Osteocyte (in vitro differentiated cells): ENCODE data around the gene KCNC4. TPM values are rescaled to one million over a fixed set of nuclear protein-coding genes. Genes with fewer than 3 reads are reported as not detected.

Source experiments
- DNase-seq: peaks from one replicate; pipeline ENCODE4 v3.0.0; 2021; ENCODE audit warnings: mixed read lengths; ENCODE audit not compliant: unreplicated experiment; ENCODE audit errors: extremely low spot score
- H3K27ac Mint-ChIP-seq: one replicate; pipeline ENCODE4 v1.8.0; 2021; ENCODE audit warnings: mild to moderate bottlenecking, mixed read lengths; ENCODE audit not compliant: unreplicated experiment
- H3K27me3 Mint-ChIP-seq: one replicate; pipeline ENCODE4 v1.8.0; 2021; ENCODE audit warnings: mixed read lengths; ENCODE audit not compliant: unreplicated experiment
- H3K36me3 Mint-ChIP-seq: one replicate; pipeline ENCODE4 v1.8.0; 2021; ENCODE audit warnings: mixed read lengths; ENCODE audit not compliant: unreplicated experiment
- H3K4me1 Mint-ChIP-seq: one replicate; pipeline ENCODE4 v1.8.0; 2021; ENCODE audit warnings: mixed read lengths; ENCODE audit not compliant: unreplicated experiment
- H3K4me3 Mint-ChIP-seq: one replicate; pipeline ENCODE4 v1.8.0; 2021; ENCODE audit warnings: mild to moderate bottlenecking, moderate library complexity, mixed read lengths; ENCODE audit not compliant: unreplicated experiment
- H3K9me3 Mint-ChIP-seq: one replicate; pipeline ENCODE4 v1.8.0; 2021; ENCODE audit warnings: mixed read lengths; ENCODE audit not compliant: unreplicated experiment
- total RNA-seq: library from RNA; stranded (reverse); gene quantifications from 2 replicates; pipeline ENCODE4 v1.2.1, GENCODE V29; 2021
- TF ChIP-seq, protein P1 (sequence below): fragments of 200-600 bp; sonication (generic); IDR thresholded peaks from 2 replicates; pipeline ENCODE4 v1.5.0; 2021; ENCODE audit warnings: antibody characterized with exemption, mild to moderate bottlenecking, moderate library complexity

Gene KCNC4
- total RNA-seq, 1 donor from 2014 or later: 2.0 TPM

DNA sequence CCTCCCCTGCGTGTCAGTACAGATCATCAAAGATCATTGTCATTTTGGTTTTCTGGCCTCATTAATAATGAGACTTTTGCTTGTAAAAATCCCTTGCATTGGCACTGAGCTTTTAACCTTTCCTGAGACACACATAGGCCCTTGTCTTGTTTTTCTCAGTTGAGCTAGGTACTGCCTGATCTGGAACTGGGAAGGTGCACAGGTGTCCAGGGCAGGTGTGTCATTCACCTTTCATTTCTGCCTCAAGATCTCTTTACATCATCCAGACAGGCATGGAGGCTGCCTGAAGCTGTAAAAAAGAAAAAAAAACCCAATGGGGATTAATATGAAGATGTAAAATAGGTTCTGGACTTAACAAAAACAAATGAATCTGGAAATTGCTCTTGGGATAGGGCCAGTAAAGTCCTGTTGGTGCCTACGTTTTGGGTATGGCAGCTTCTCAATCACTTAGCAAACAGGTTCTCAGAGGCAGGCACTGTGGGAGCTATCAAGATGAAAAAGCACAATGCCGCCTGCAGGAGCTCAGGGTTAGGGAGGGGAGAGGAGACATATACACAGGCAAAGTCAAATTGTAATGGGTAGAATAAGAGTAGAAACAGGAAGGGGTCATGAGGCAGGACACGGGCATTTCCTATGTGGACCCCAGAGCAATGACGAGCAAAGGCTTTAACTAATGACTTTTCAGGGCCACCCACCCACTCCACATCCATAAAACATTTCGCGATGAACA is 1.0 kb upstream of the KCNC4 start:
- peaks cover 25% of the 10 kb centered on the region for H3K27me3 Mint-ChIP-seq

DNA sequence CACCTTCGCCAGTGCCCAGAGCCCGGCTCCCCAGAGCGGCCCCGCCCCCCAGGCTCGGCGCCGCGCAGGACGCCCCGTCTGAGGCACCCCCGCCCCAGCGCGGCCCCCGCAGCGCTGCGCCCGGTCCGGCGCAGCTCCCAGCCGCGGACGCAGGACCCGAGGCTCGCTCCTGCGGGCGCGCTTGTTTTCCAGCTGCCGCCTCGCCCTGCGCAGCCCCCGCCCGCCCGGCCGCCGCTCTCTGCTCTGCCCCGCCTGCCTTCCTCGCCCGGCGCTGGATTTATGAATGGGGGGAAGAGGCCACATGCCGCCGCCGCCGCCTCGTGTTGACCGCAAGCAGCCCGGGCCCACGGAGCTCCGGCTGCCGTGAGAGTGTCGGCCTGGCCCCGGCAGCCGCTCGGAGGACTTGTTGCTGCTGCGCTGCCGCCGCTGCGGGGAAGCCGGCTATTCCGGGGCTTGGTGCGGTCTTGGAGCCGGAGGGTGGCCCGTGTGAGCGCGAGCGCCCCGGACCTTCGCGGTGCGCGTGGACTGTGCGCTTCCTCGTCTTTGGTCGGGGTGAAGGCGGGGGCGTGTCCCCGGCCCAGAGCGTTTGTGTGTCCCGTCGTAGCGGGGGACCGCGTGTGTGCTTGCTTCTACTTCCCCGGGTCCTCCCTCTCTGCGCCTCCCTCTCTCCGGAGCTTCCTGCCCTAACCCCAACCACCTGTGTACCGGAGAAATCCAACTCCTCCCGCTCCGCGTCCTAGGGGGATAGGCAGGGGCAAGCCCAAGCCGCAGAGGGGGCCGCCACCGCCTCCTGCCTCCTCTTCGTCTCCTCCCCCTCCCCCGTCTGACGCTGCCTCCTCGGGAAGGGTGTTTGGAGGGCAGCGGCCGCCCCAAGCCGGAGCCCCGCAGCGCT is 736 bp downstream of the KCNC4 start:
- no peak overlapping the region for H3K27ac Mint-ChIP-seq
- H3K4me3 Mint-ChIP-seq: peak overlapping the region; percentile 70
- peaks cover 15% of the 10 kb centered on the region for H3K4me1 Mint-ChIP-seq
- peaks cover 25% of the 10 kb centered on the region for H3K27me3 Mint-ChIP-seq
- TF ChIP-seq, protein P1, sequence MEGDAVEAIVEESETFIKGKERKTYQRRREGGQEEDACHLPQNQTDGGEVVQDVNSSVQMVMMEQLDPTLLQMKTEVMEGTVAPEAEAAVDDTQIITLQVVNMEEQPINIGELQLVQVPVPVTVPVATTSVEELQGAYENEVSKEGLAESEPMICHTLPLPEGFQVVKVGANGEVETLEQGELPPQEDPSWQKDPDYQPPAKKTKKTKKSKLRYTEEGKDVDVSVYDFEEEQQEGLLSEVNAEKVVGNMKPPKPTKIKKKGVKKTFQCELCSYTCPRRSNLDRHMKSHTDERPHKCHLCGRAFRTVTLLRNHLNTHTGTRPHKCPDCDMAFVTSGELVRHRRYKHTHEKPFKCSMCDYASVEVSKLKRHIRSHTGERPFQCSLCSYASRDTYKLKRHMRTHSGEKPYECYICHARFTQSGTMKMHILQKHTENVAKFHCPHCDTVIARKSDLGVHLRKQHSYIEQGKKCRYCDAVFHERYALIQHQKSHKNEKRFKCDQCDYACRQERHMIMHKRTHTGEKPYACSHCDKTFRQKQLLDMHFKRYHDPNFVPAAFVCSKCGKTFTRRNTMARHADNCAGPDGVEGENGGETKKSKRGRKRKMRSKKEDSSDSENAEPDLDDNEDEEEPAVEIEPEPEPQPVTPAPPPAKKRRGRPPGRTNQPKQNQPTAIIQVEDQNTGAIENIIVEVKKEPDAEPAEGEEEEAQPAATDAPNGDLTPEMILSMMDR: no peak
- no peaks in the 10 kb centered on the region for H3K9me3 Mint-ChIP-seq
- no peaks in the 10 kb centered on the region for H3K36me3 Mint-ChIP-seq
- DNase-seq: no peak

More for the DNA sequence above, 1.0 kb upstream of the KCNC4 start:
- peak overlapping the region; percentile 10 for H3K27ac Mint-ChIP-seq
- DNase-seq: no peak
- TF ChIP-seq, protein P1: no peak
- no peaks in the 10 kb centered on the region for H3K9me3 Mint-ChIP-seq
- H3K4me1 Mint-ChIP-seq: peaks cover 15% of the 10 kb centered on the region
- peak overlapping the region; percentile 84 for H3K4me3 Mint-ChIP-seq
- H3K36me3 Mint-ChIP-seq: no peaks in the 10 kb centered on the region

DNA sequence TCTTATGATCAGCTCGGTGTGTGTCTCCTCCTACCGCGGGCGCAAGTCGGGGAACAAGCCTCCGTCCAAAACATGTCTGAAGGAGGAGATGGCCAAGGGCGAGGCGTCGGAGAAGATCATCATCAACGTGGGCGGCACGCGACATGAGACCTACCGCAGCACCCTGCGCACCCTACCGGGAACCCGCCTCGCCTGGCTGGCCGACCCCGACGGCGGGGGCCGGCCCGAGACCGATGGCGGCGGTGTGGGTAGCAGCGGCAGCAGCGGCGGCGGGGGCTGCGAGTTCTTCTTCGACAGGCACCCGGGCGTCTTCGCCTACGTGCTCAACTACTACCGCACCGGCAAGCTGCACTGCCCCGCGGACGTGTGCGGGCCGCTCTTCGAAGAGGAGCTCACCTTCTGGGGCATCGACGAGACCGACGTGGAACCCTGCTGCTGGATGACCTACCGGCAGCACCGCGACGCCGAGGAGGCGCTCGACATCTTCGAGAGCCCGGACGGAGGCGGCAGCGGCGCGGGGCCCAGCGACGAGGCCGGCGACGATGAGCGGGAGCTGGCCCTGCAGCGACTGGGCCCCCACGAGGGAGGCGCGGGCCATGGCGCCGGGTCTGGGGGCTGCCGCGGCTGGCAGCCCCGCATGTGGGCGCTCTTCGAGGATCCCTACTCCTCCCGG is 1.5 kb downstream of the KCNC4 start:
- Mint-ChIP-seq H3K9me3 (no peaks in the 10 kb centered on the region), H3K36me3 (no peaks in the 10 kb centered on the region), H3K27me3 (peaks cover 25% of the 10 kb centered on the region), H3K27ac (no peak overlapping the region), H3K4me1 (peaks cover 15% of the 10 kb centered on the region), H3K4me3 (peak overlapping the region; percentile 70)
- TF ChIP-seq, protein P1: no peak
- no peak for DNase-seq

DNA sequence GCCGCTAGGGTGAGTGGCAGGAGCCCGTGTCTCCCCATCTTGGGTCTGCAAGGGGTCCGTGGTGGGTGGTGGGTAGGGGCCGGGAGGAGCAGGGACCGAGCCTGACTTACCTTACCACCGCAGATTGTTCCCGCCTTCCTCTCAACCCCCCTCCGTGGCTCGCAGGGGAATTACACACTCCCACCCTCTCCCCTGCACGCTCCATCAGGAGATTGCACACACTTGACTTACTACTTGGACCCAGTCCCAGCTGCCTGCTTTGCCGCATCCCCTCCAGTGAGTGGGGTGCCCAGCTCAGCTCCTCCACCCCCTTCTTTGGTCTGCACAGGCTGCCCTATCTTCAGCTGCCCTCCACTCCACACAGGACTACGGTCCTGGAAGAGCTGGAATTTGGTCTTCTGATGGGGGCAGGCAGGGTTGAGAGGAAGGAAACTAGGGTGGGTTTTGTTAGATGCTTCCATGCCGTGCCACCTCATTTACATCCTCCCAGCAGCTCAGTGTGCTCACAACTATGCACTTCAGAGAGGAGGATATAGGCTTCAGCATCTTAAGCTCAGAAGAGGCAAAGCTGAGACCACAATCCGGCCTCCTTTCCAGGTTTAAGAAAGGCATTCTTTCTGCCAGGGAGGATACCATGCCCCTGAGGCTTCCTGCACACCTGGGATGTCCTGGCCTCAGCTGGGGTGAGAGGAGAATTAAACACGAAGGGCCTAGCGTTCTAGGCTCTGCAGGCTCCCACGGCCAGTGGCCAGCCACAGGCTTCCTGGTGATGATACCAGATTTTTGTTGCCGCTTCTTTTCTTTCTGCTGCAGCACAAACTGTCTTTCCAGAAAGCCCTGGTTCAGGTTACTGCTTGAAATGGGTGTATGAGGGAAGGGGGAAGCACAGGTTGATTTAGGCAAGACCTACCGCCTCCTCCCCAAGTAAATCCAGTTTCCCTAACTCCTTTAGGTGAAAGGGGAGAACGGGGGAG is 2.3 kb downstream of the KCNC4 start:
- H3K36me3 Mint-ChIP-seq: no peaks in the 10 kb centered on the region
- H3K4me1 Mint-ChIP-seq: peaks cover 15% of the 10 kb centered on the region
- no peaks in the 10 kb centered on the region for H3K9me3 Mint-ChIP-seq
- peak overlapping the region; percentile 56 for H3K4me3 Mint-ChIP-seq
- DNase-seq: no peak
- TF ChIP-seq, protein P1: no peak
- peaks cover 25% of the 10 kb centered on the region for H3K27me3 Mint-ChIP-seq
- H3K27ac Mint-ChIP-seq: no peak overlapping the region
